Omental fat pad (tissue), 4 donors: ENCODE results near the gene PPM1J. TPM values are rescaled to one million over a fixed set of nuclear protein-coding genes. Genes with fewer than 3 reads are reported as not detected.

Source experiments
- ATAC-seq: fragments of 150-250 bp; one replicate; pipeline ENCODE4 v1.9.1; 2016; ENCODE audit warnings: mild to moderate bottlenecking, moderate library complexity; ENCODE audit not compliant: low FRiP score
- DNase-seq: peaks from one replicate; pipeline ENCODE4 v3.0.0-alpha.2; 2019; ENCODE audit warnings: low spot score
- CTCF ChIP-seq, 3 donors: fragments of 450-650 bp; IDR thresholded peaks; one replicate each; pipeline ENCODE4 v1.5.1; 2016 to 2017; ENCODE audit warnings: antibody characterized with exemption in 3 of 3, mild to moderate bottlenecking in 3 of 3, moderate library complexity in 2 of 3
- total RNA-seq, 4 donors: library from RNA; depleted of rRNA; stranded (reverse); fragments of >200 nt; gene quantifications; one replicate each; pipeline ENCODE4 v1.1.0, GENCODE V29; 2016

Gene PPM1J
- total RNA-seq, 4 donors from 2014 or later = 0.63 to 1.7 (median 1.5) TPM

- DNase-seq = no peak
- ATAC-seq = no peak
- no peak for TF ChIP-seq CTCF (IDR thresholded peaks at IDR 0.05)
These were observed 13.1 kb downstream of the PPM1J start for GRCh38 chr1:112702067-112702395.

- no peak for ATAC-seq
- no peak for TF ChIP-seq CTCF (IDR thresholded peaks at IDR 0.05)
- no peak for DNase-seq
These were observed 13.7 kb downstream of the PPM1J start for GRCh38 chr1:112701227-112702066.

- peak; percentile 99 for DNase-seq
- no peak for TF ChIP-seq CTCF (IDR thresholded peaks at IDR 0.05)
- ATAC-seq = peak; percentile 53
These were observed 14.6 kb downstream of the PPM1J start for GRCh38 chr1:112700290-112701226.

- no peak for DNase-seq
- no peak for TF ChIP-seq CTCF (IDR thresholded peaks at IDR 0.05)
- ATAC-seq = no peak
These were observed 15.5 kb downstream of the PPM1J start for GRCh38 chr1:112699425-112700144.

GRCh38 chr1:112698366-112699310 lies 16.5 kb downstream of the PPM1J start:
- no peak for TF ChIP-seq CTCF (IDR thresholded peaks at IDR 0.05)
- no peak for DNase-seq
- ATAC-seq = no peak

- ATAC-seq = no peak
- TF ChIP-seq CTCF (IDR thresholded peaks at IDR 0.05) = no peak
- DNase-seq = no peak
These were observed 17.3 kb downstream of the PPM1J start for GRCh38 chr1:112697781-112698201.
